H9 (cell line): ENCODE measurements around the gene PRKAG3. TPM values are rescaled to one million over a fixed set of nuclear protein-coding genes. Genes with fewer than 3 reads are reported as not detected.

Experiments used
- DNase-seq: peaks from one replicate; pipeline ENCODE4 v3.0.0-alpha.2; 2017
- H2AFZ ChIP-seq: one replicate; pipeline ENCODE4 v1.6.1; 2013; ENCODE audit warnings: mild to moderate bottlenecking, low read length, control low read depth, moderate library complexity
- H2AK5ac ChIP-seq: 2 replicates; pipeline ENCODE4 v1.6.1; 2013; ENCODE audit warnings: low read length, control low read depth, mixed read lengths; ENCODE audit not compliant: insufficient read length
- H2BK120ac ChIP-seq: one replicate; pipeline ENCODE4 v1.6.1; 2013; ENCODE audit warnings: low read depth, mild to moderate bottlenecking, low read length, control low read depth, inconsistent platforms; ENCODE audit not compliant: poor library complexity, severe bottlenecking
- H2BK12ac ChIP-seq: 2 replicates; pipeline ENCODE4 v1.6.1; 2013; ENCODE audit warnings: low read length, control low read depth, mixed read lengths, low read depth; ENCODE audit not compliant: insufficient read length
- H2BK15ac ChIP-seq: 2 replicates; pipeline ENCODE4 v1.6.1; 2013; ENCODE audit warnings: low read depth, low read length, control low read depth
- H2BK20ac ChIP-seq: one replicate; pipeline ENCODE4 v1.6.1; 2013; ENCODE audit warnings: low read depth, mild to moderate bottlenecking, low read length, control low read depth, inconsistent platforms; ENCODE audit not compliant: poor library complexity, severe bottlenecking
- H2BK5ac ChIP-seq: 2 replicates; pipeline ENCODE4 v1.6.1; 2013; ENCODE audit warnings: low read length, control low read depth, mixed read lengths; ENCODE audit not compliant: insufficient read length
- H3K14ac ChIP-seq: 2 replicates; pipeline ENCODE4 v1.6.1; 2013; ENCODE audit warnings: low read length, control low read depth; ENCODE audit not compliant: insufficient read depth
- H3K18ac ChIP-seq: 2 replicates; pipeline ENCODE4 v1.6.1; 2013; ENCODE audit warnings: low read depth, mild to moderate bottlenecking, mixed read lengths, low read length, control low read depth; ENCODE audit not compliant: insufficient read length
- H3K23ac ChIP-seq: 2 replicates; pipeline ENCODE4 v1.6.1; 2013; ENCODE audit warnings: low read length, control low read depth, mixed read lengths, low read depth; ENCODE audit not compliant: insufficient read length
- H3K23me2 ChIP-seq: 2 replicates; pipeline ENCODE4 v1.6.1; 2013; ENCODE audit warnings: low read depth, mild to moderate bottlenecking, mixed read lengths, low read length, control low read depth; ENCODE audit not compliant: insufficient read length, poor library complexity, severe bottlenecking
- H3K27ac ChIP-seq: 2 replicates; pipeline ENCODE4 v1.5.1; 2013; ENCODE audit warnings: low read length, control low read depth, mixed read lengths, low read depth; ENCODE audit not compliant: insufficient read length
- H3K27me3 ChIP-seq: 2 replicates; pipeline ENCODE4 v1.6.1; 2013; ENCODE audit warnings: low read length, control low read depth, inconsistent platforms; ENCODE audit not compliant: insufficient read depth
- H3K4ac ChIP-seq: 2 replicates; pipeline ENCODE4 v1.6.1; 2013; ENCODE audit warnings: low read depth, mild to moderate bottlenecking, control low read depth, inconsistent platforms, low read length, moderate library complexity
- H3K4me1 ChIP-seq: 2 replicates; pipeline ENCODE4 v1.6.1; 2013; ENCODE audit warnings: low read length, control low read depth, inconsistent platforms; ENCODE audit not compliant: insufficient read depth
- H3K4me2 ChIP-seq: 2 replicates; pipeline ENCODE4 v1.6.1; 2013; ENCODE audit warnings: low read length, control low read depth, mixed read lengths; ENCODE audit not compliant: insufficient read length, insufficient read depth
- H3K56ac ChIP-seq: 2 replicates; pipeline ENCODE4 v1.6.1; 2013; ENCODE audit warnings: low read depth, mild to moderate bottlenecking, mixed read lengths, low read length, control low read depth; ENCODE audit not compliant: insufficient read length
- H3K79me1 ChIP-seq: 2 replicates; pipeline ENCODE4 v1.6.1; 2013; ENCODE audit warnings: low read depth, mild to moderate bottlenecking, moderate library complexity, low read length, control low read depth, inconsistent platforms; ENCODE audit not compliant: insufficient read depth, poor library complexity, severe bottlenecking
- H3K79me2 ChIP-seq: 2 replicates; pipeline ENCODE4 v1.6.1; 2013; ENCODE audit warnings: low read length, control low read depth, inconsistent platforms; ENCODE audit not compliant: insufficient read depth
- H3K9ac ChIP-seq: 2 replicates; pipeline ENCODE4 v1.6.1; 2013; ENCODE audit warnings: low read length, control low read depth, mixed read lengths; ENCODE audit not compliant: insufficient read length; ENCODE audit errors: extremely low read depth
- H3K9me3 ChIP-seq: one replicate; pipeline ENCODE4 v1.6.1; 2013; ENCODE audit warnings: low read depth, low read length, inconsistent platforms; ENCODE audit not compliant: control insufficient read depth
- H3T11ph ChIP-seq: one replicate; pipeline ENCODE4 v1.6.1; 2013; ENCODE audit warnings: mild to moderate bottlenecking, low read length, control low read depth, inconsistent platforms
- H4K20me1 ChIP-seq: one replicate; pipeline ENCODE4 v1.6.1; 2013; ENCODE audit not compliant: control insufficient read depth, insufficient read length, insufficient read depth
- H4K5ac ChIP-seq: 2 replicates; pipeline ENCODE4 v1.6.1; 2013; ENCODE audit warnings: low read depth, mild to moderate bottlenecking, mixed read lengths, low read length, control low read depth; ENCODE audit not compliant: insufficient read length
- H4K8ac ChIP-seq: replicated peaks from 2 replicates; pipeline ENCODE4 v1.6.1; 2013; ENCODE audit warnings: low read length, control low read depth, mixed read lengths, low read depth; ENCODE audit not compliant: insufficient read length
- H4K91ac ChIP-seq: 2 replicates; pipeline ENCODE4 v1.6.1; 2013; ENCODE audit warnings: low read depth, mild to moderate bottlenecking, moderate library complexity, mixed read lengths, low read length, control low read depth; ENCODE audit not compliant: insufficient read length
- H3K27ac Mint-ChIP-seq, 3 experiments: 2 replicates in 2 of 3; 3 replicates in 1 of 3; pipeline ENCODE4 v1.8.0; 2020 to 2021; ENCODE audit warnings: mixed read lengths in 3 of 3, mild to moderate bottlenecking in 1 of 3, moderate library complexity in 1 of 3
- H3K27me3 Mint-ChIP-seq: 2 replicates; pipeline ENCODE4 v1.8.0; 2021; ENCODE audit warnings: low read depth, mild to moderate bottlenecking, moderate library complexity, mixed read lengths
- H3K36me3 Mint-ChIP-seq, 3 experiments: 2 replicates in 2 of 3; 3 replicates in 1 of 3; pipeline ENCODE4 v1.8.0; 2020 to 2021; ENCODE audit warnings: low read depth in 3 of 3, mixed read lengths in 3 of 3; ENCODE audit not compliant: insufficient read depth in 1 of 3
- H3K4me1 Mint-ChIP-seq, 2 experiments: 2 replicates each; pipeline ENCODE4 v1.8.0; 2020; ENCODE audit warnings: mixed read lengths in 2 of 2
- H3K4me3 Mint-ChIP-seq, 2 experiments: 2 replicates in 1 of 2; 3 replicates in 1 of 2; pipeline ENCODE4 v1.8.0; 2020 to 2021; ENCODE audit warnings: mild to moderate bottlenecking in 2 of 2, mixed read lengths in 2 of 2, moderate library complexity in 1 of 2
- H3K9me3 Mint-ChIP-seq, 2 experiments: 2 replicates in 1 of 2; 3 replicates in 1 of 2; pipeline ENCODE4 v1.8.0; 2020; ENCODE audit warnings: mild to moderate bottlenecking in 2 of 2, mixed read lengths in 2 of 2, moderate library complexity in 1 of 2
- CTCF ChIP-seq: fragments of 200-600 bp; sonication (generic); conservative IDR thresholded peaks from 3 replicates; pipeline ENCODE4 v1.8.0; 2021; ENCODE audit warnings: antibody characterized with exemption, mild to moderate bottlenecking
- WGBS: extraction: QIAGEN DNeasy Blood & Tissue Kit; methylation state at CpG from one replicate; pipeline ENCODE4 v1.1.7; 2013; ENCODE audit warnings: missing lambda C conversion rate, low lambda C conversion rate, mixed read lengths; ENCODE audit not compliant: insufficient read length; ENCODE audit errors: extremely low coverage; 5-methylcytosine and 5-hydroxymethylcytosine counted together
- total RNA-seq: library from RNA; stranded (reverse); gene quantifications from 2 replicates; pipeline ENCODE4 v1.2.1, GENCODE V29; 2021

The PRKAG3 gene
- total RNA-seq, 1 experiment from 2014 or later = not detected

GRCh38 chr2:218820746-218821369, 10.7 kb downstream of the PRKAG3 start:
- Mint-ChIP-seq H3K27me3 (peaks cover 4% of the 10 kb centered on the region), H3K9me3 (no peaks in the 10 kb centered on the region), H3K36me3 (no peaks in the 10 kb centered on the region; a peak in 1 of 7 replicates), H3K27ac (peak overlapping the region in 1 of 3 experiments; percentile 22; a peak in 1 of 7 replicates), H3K4me3 (no peak overlapping the region), H3K4me1 (peaks cover 5 to 13% of the 10 kb centered on the region in 2 experiments; a peak in 3 of 4 replicates)
- H3K23ac ChIP-seq = no peak overlapping the region
- H3K27ac ChIP-seq = no peak overlapping the region
- H4K5ac ChIP-seq = no peak overlapping the region
- WGBS = no CpG with 5 or more reads among the region's 15 CpGs
- no peak overlapping the region for H2BK15ac ChIP-seq
- H2AFZ ChIP-seq = no peak overlapping the region
- H3K9me3 ChIP-seq = no peaks in the 10 kb centered on the region
- H2BK12ac ChIP-seq = no peak overlapping the region
- H2AK5ac ChIP-seq = no peak overlapping the region
- no peak overlapping the region for H3K56ac ChIP-seq
- no peak overlapping the region for H3K9ac ChIP-seq
- no peaks in the 10 kb centered on the region for H3K4me1 ChIP-seq
- no peak overlapping the region for H3K4ac ChIP-seq
- DNase-seq = no peak
- no peak overlapping the region for H2BK120ac ChIP-seq
- no peak overlapping the region for H4K91ac ChIP-seq
- H3K4me2 ChIP-seq = no peak overlapping the region
- H4K20me1 ChIP-seq = no peaks in the 10 kb centered on the region
- TF ChIP-seq CTCF = no peak
- H2BK5ac ChIP-seq = no peak overlapping the region
- no peaks in the 10 kb centered on the region for H3K27me3 ChIP-seq
- no peak overlapping the region for H3K14ac ChIP-seq
- no peak overlapping the region for H3K18ac ChIP-seq
- no peaks in the 10 kb centered on the region for H3K79me1 ChIP-seq
- H2BK20ac ChIP-seq = no peak overlapping the region
- no peaks in the 10 kb centered on the region for H3K23me2 ChIP-seq
- H3K79me2 ChIP-seq = no peaks in the 10 kb centered on the region
- H4K8ac ChIP-seq = no peak overlapping the region
- H3T11ph ChIP-seq = no peak overlapping the region
